Measurements from ENCODE around the gene GNL1.
A peak's percentile ranks its signal among the peaks of the same experiment; 100 is the strongest.

DNA sequence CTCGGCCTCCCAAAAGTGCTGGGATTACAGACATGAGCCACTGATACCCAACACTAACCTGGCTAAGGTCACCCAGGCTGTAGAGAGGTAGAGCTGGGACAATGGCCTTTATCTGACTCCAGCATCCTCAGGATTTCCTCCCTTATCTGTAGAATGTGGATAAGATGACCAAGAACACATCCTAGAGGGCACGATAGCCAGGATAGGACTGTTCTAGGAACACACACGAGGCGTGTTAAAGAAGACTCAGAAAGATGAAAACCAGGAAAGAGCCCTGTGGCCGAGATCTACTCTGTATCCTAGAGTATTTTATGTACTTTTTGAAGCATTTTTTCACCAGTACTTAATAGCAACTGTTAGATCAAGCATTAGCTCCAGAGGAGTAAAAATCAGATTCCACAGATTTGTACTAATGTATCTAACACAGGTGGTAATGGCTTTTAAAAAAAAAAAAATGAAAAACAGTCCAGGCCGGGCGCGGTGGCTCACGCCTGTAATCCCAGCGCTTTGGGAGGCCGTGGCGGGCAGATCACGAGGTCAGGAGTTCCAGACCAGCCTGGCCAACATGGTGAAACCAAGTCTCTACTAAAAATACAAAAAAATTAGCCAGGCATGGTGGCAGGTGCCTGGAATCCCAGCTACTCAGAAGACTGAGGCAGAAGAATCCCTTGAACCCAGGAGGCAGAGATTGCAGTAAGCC is 43.5 kb upstream of the GNL1 start:
- TF ChIP-seq EZH2 (IDR thresholded peaks at IDR 0.05) (no peak), POLR2AphosphoS5 (IDR thresholded peaks at IDR 0.05; ENCODE audit: borderline replicate concordance, low read depth, low read length) (peak; percentile 25; the same call in 1 of the 2 replicates), FOXP2 (optimal IDR thresholded peaks at IDR 0.05; ENCODE audit: control extremely low read depth, extremely low read length, insufficient read depth) (no peak)

All from SK-N-MC (cell line).